SU-DHL-6 (cell line): Measurements from ENCODE around the gene ANKRD39.

ENCODE experiments used
- H2AFZ ChIP-seq: fragments of 200-600 bp; sonication (generic); 2 replicates; pipeline ENCODE4 v1.6.1; 2014; ENCODE audit warnings: low read depth, mild to moderate bottlenecking, moderate library complexity, mixed read lengths, antibody characterized with exemption, low read length; ENCODE audit not compliant: severe bottlenecking
- H3F3A ChIP-seq: fragments of 200-600 bp; shearing (Covaris generic); 2 replicates; pipeline ENCODE4 v1.6.0; 2016; ENCODE audit warnings: antibody characterized with exemption, mild to moderate bottlenecking; ENCODE audit not compliant: insufficient read depth
- H3K27ac ChIP-seq: fragments of 200-600 bp; sonication (generic); 2 replicates; pipeline ENCODE4 v1.5.1; 2016; ENCODE audit warnings: low read depth, mild to moderate bottlenecking, low read length, moderate library complexity, mixed read lengths
- H3K27me3 ChIP-seq: fragments of 200-600 bp; sonication (generic), shearing (Covaris generic); 2 replicates; pipeline ENCODE4 v1.6.0; 2014; ENCODE audit warnings: mild to moderate bottlenecking, low read length
- H3K36me3 ChIP-seq: fragments of 200-600 bp; sonication (generic); 2 replicates; pipeline ENCODE4 v1.6.1; 2014; ENCODE audit warnings: mild to moderate bottlenecking, low read length, mixed read lengths
- H3K4me2 ChIP-seq: fragments of 300-600, 200-600 bp; shearing (Covaris generic), sonication (generic); 2 replicates; pipeline ENCODE4 v1.6.0; 2014; ENCODE audit warnings: low read length, low read depth, mild to moderate bottlenecking; ENCODE audit not compliant: poor library complexity, severe bottlenecking
- H3K4me3 ChIP-seq: fragments of 200-600 bp; sonication (generic); 2 replicates; pipeline ENCODE4 v1.5.1; 2014; ENCODE audit warnings: antibody characterized with exemption, low read length, mild to moderate bottlenecking, mixed read lengths; ENCODE audit not compliant: insufficient read depth, poor library complexity, severe bottlenecking
- H3K79me2 ChIP-seq: fragments of 200-600 bp; sonication (generic); 2 replicates; pipeline ENCODE4 v1.6.1; 2014; ENCODE audit warnings: mild to moderate bottlenecking, low read length, moderate library complexity; ENCODE audit not compliant: insufficient read depth
- H3K9ac ChIP-seq: fragments of 200-600 bp; sonication (generic); 2 replicates; pipeline ENCODE4 v1.7.0; 2014; ENCODE audit warnings: mild to moderate bottlenecking, low read length
- H3K9me2 ChIP-seq: fragments of 200-600 bp; sonication (generic); replicated peaks from 2 replicates; pipeline ENCODE4 v1.6.1; 2014; ENCODE audit warnings: low read length; ENCODE audit not compliant: insufficient read depth
- H3K9me3 ChIP-seq: fragments of 200-600 bp; sonication (generic); 2 replicates; pipeline ENCODE4 v1.6.1; 2014; ENCODE audit warnings: low read length, mixed read lengths; ENCODE audit not compliant: insufficient read depth
- H4K20me1 ChIP-seq: fragments of 200-600 bp; sonication (generic); 2 replicates; pipeline ENCODE4 v1.6.1; 2014; ENCODE audit warnings: low read depth, mild to moderate bottlenecking, antibody characterized with exemption, low read length, moderate library complexity, mixed read lengths
- EZH2phosphoT487 ChIP-seq: fragments of 200-600 bp; sonication (generic), shearing (Covaris generic); conservative IDR thresholded peaks from 2 replicates; pipeline ENCODE4 v1.6.1; 2018; ENCODE audit warnings: mild to moderate bottlenecking, antibody characterized with exemption, low read length, moderate library complexity, mixed read lengths
- TF ChIP-seq, protein P1 (sequence below): fragments of 200-600 bp; sonication (generic); IDR thresholded peaks from one replicate; pipeline ENCODE4 v1.5.1; 2017; ENCODE audit warnings: antibody characterized with exemption, mild to moderate bottlenecking, low read length, moderate library complexity; ENCODE audit not compliant: insufficient read depth, poor library complexity, severe bottlenecking

The ANKRD39 gene

GRCh38 chr2:96867756-96868554, 10.1 kb upstream of the ANKRD39 start:
- H3K79me2 ChIP-seq = no peaks in the 10 kb centered on the region
- no peak overlapping the region for H3K9ac ChIP-seq
- no peak for TF ChIP-seq EZH2phosphoT487
- TF ChIP-seq, protein P1, sequence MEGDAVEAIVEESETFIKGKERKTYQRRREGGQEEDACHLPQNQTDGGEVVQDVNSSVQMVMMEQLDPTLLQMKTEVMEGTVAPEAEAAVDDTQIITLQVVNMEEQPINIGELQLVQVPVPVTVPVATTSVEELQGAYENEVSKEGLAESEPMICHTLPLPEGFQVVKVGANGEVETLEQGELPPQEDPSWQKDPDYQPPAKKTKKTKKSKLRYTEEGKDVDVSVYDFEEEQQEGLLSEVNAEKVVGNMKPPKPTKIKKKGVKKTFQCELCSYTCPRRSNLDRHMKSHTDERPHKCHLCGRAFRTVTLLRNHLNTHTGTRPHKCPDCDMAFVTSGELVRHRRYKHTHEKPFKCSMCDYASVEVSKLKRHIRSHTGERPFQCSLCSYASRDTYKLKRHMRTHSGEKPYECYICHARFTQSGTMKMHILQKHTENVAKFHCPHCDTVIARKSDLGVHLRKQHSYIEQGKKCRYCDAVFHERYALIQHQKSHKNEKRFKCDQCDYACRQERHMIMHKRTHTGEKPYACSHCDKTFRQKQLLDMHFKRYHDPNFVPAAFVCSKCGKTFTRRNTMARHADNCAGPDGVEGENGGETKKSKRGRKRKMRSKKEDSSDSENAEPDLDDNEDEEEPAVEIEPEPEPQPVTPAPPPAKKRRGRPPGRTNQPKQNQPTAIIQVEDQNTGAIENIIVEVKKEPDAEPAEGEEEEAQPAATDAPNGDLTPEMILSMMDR = no peak
- no peaks in the 10 kb centered on the region for H3K27me3 ChIP-seq
- no peaks in the 10 kb centered on the region for H3K9me2 ChIP-seq
- H4K20me1 ChIP-seq = no peaks in the 10 kb centered on the region
- no peaks in the 10 kb centered on the region for H3K36me3 ChIP-seq
- H3K4me2 ChIP-seq = peak overlapping the region; percentile 63
- no peak overlapping the region for H2AFZ ChIP-seq
- H3K4me3 ChIP-seq = no peak overlapping the region
- no peak overlapping the region for H3K27ac ChIP-seq
- no peaks in the 10 kb centered on the region for H3K9me3 ChIP-seq
- no peaks in the 10 kb centered on the region for H3F3A ChIP-seq

GRCh38 chr2:96866986-96867755, 9.4 kb upstream of the ANKRD39 start:
- Histone ChIP-seq H3K4me2 (no peak overlapping the region), H3K9me2 (no peaks in the 10 kb centered on the region), H4K20me1 (no peaks in the 10 kb centered on the region), H3K36me3 (no peaks in the 10 kb centered on the region), H2AFZ (no peak overlapping the region), H3K79me2 (no peaks in the 10 kb centered on the region), H3K27ac (no peak overlapping the region), H3K27me3 (no peaks in the 10 kb centered on the region), H3K9ac (no peak overlapping the region), H3K4me3 (no peak overlapping the region), H3K9me3 (no peaks in the 10 kb centered on the region), H3F3A (no peaks in the 10 kb centered on the region)
- no peak for TF ChIP-seq EZH2phosphoT487
- TF ChIP-seq, protein P1 = no peak

DNA sequence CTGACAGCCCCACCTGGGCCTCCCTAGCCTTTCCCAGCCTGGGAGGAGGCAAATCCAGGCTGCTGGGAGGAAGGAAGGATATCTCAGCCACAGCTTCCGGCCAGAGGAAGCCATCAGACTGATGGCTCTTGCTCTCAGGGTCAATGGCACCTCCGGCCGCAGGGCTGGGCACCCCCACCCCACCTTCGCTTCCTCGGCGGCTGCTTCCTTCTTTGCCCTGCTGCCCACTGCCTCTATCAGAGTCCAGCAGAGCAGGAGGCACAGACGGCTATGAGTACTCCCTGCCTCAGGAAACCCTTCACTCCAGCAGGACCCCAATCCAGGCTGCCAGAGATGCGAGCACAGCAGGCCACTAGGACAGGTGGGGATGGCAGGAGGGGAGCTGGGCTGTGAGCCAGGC, 8.8 kb upstream of the ANKRD39 start:
- H2AFZ ChIP-seq = no peak overlapping the region
- no peaks in the 10 kb centered on the region for H3K9me2 ChIP-seq
- no peak overlapping the region for H3K27ac ChIP-seq
- H3K4me2 ChIP-seq = no peak overlapping the region
- H3F3A ChIP-seq = no peaks in the 10 kb centered on the region
- no peaks in the 10 kb centered on the region for H4K20me1 ChIP-seq
- H3K9me3 ChIP-seq = no peaks in the 10 kb centered on the region
- H3K9ac ChIP-seq = no peak overlapping the region
- H3K27me3 ChIP-seq = no peaks in the 10 kb centered on the region
- no peak for TF ChIP-seq EZH2phosphoT487
- TF ChIP-seq, protein P1 = no peak
- no peaks in the 10 kb centered on the region for H3K79me2 ChIP-seq
- no peaks in the 10 kb centered on the region for H3K36me3 ChIP-seq
- H3K4me3 ChIP-seq = no peak overlapping the region
